Lower leg skin (tissue), 3 donors: ENCODE measurements around the gene CLEC20A.

Experiments
- CTCF ChIP-seq, 3 donors: fragments of 450-650 bp; IDR thresholded peaks; one replicate each; pipeline ENCODE4 v1.5.1; 2016; ENCODE audit warnings: antibody characterized with exemption in 3 of 3, mild to moderate bottlenecking in 3 of 3, moderate library complexity in 2 of 3
- POLR2A ChIP-seq, 2 donors: fragments of 450-650 bp; IDR thresholded peaks; one replicate each; pipeline ENCODE4 v1.6.1; 2016 to 2017; ENCODE audit warnings: antibody characterized with exemption in 2 of 2, mild to moderate bottlenecking in 1 of 2, moderate library complexity in 1 of 2

DNA sequence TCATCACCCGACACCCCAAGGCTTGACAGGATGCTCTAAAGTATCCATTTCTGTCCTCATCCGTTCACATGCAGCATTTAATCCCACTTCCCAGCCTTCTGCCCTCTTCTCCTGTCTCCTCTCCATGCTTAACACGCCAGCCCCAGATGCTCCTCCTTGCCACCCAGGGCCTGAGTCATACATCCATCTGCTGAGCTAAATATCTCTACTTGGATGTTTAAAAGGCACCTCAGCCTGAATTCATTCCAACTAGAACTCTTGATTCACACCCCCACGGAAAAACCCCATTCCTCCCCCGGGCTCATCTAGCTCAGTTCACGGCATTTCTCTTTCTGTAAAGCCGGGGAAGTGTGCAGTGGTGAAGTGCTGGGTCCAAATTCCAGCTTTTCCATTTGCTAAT, 43.9 kb upstream of the CLEC20A start:
- no peak for TF ChIP-seq CTCF (IDR thresholded peaks at IDR 0.05)
- TF ChIP-seq POLR2A (IDR thresholded peaks at IDR 0.05), result no peak
